Thyroid gland (tissue), 4 donors: ENCODE measurements around the gene BACH2. TPM values are rescaled to one million over a fixed set of nuclear protein-coding genes. Genes with fewer than 3 reads are reported as not detected.

Experiments used
- DNase-seq, 2 donors: peaks; one replicate each; pipeline ENCODE4 v3.0.0-alpha.2; 2019
- H3K27ac ChIP-seq, 3 donors: fragments of 200-600 bp; sonication (generic); 1 replicate in 2 of 3; 2 replicates in 1 of 3; pipeline ENCODE4 v1.5.1; 2016 to 2019; ENCODE audit warnings: mild to moderate bottlenecking in 1 of 3, moderate library complexity in 1 of 3
- H3K27me3 ChIP-seq: fragments of 200-600 bp; sonication (generic); one replicate; pipeline ENCODE4 v1.5.1; 2019
- H3K36me3 ChIP-seq, 2 donors: fragments of 200-600 bp; sonication (generic); one replicate each; pipeline ENCODE4 v1.5.1; 2016 to 2019
- H3K4me1 ChIP-seq, 2 donors: fragments of 200-600 bp; sonication (generic); one replicate each; pipeline ENCODE4 v1.5.1; 2017 to 2019
- H3K4me3 ChIP-seq, 3 donors: fragments of 200-600 bp; sonication (generic); replicated peaks in 1 of 3; 1 replicate in 2 of 3; 2 replicates in 1 of 3; pipeline ENCODE4 v1.5.1; 2016; ENCODE audit warnings: mild to moderate bottlenecking in 1 of 3
- H3K9me3 ChIP-seq: fragments of 200-600 bp; sonication (generic); one replicate; pipeline ENCODE4 v1.5.1; 2017
- POLR2A ChIP-seq, 2 donors: fragments of 450-650 bp; IDR thresholded peaks; one replicate each; pipeline ENCODE4 v1.6.1; 2017; ENCODE audit warnings: antibody characterized with exemption in 2 of 2, mild to moderate bottlenecking in 2 of 2, moderate library complexity in 1 of 2
- WGBS, 2 donors: methylation state at CpG; one replicate each; pipeline ENCODE4 v1.1.5; 2017; 5-methylcytosine and 5-hydroxymethylcytosine counted together
- intact Hi-C: fragments of 100-400 bp; cut with DNase I; formaldehyde crosslinking; loops from one replicate; pipeline ENCODE4 v1.15.1; 2023
- total RNA-seq, 4 donors: library from RNA; depleted of rRNA; stranded (reverse); fragments of >200 nt; gene quantifications; one replicate each; pipeline ENCODE4 v1.2.3, GENCODE V29; 2016
- TF ChIP-seq, protein P1 (sequence below), 6 experiments: fragments of 200-600 bp in 3 of 6; fragments of 450-650 bp in 3 of 6; sonication (generic) in 3 of 6; IDR thresholded peaks; one replicate each; pipeline ENCODE4 v1.5.1; 2016 to 2019; ENCODE audit warnings: antibody characterized with exemption in 6 of 6, mild to moderate bottlenecking in 2 of 6, inconsistent platforms in 1 of 6, moderate library complexity in 1 of 6

BACH2 gene
- total RNA-seq, 4 donors from 2014 or later = 0.98 to 6.6 (median 3.9) TPM

DNA sequence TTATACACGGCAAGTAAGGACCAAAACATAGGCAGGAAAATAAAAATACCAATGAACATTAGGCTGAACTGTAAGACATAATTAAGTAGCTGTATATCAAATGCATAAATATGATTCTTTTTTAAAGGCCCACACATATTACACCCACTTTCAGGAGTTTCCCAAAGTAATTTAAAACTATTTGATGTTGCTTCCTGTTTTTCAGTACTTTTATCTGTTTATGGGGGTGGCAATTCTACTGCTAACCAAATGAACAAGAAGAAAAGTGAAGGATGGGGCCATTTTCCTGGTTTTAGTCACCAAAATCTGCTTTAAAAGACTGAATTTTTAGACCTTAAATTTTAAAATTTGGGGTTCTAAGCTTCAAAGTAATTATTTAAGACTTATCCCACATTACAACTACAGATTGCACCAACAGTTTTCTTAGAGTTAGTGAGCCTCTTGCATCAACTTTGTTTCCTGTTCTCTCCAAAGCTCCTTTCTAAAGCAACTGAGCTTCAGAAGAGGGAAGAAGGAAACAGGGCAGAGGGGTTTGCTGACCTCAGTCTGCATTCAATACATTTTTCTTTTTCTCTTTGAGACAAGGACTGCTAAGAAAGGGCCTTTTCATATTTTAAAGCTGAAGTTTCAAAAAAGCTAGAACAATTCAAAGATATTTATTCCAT lies 191.0 kb downstream of the BACH2 start:
- DNase-seq = no peak
- intact Hi-C loops = no loop called here
- 82 to 92% methylated on average over 1 of the region's 1 CpG for WGBS, 2 donors
- H3K27ac ChIP-seq = no peak overlapping the region
- H3K9me3 ChIP-seq = no peaks in the 10 kb centered on the region
- no peaks in the 10 kb centered on the region for H3K4me1 ChIP-seq
- no peaks in the 10 kb centered on the region for H3K27me3 ChIP-seq
- no peaks in the 10 kb centered on the region for H3K36me3 ChIP-seq
- no peak overlapping the region for H3K4me3 ChIP-seq
- no peak for TF ChIP-seq POLR2A (IDR thresholded peaks at IDR 0.05)
- TF ChIP-seq, protein P1, sequence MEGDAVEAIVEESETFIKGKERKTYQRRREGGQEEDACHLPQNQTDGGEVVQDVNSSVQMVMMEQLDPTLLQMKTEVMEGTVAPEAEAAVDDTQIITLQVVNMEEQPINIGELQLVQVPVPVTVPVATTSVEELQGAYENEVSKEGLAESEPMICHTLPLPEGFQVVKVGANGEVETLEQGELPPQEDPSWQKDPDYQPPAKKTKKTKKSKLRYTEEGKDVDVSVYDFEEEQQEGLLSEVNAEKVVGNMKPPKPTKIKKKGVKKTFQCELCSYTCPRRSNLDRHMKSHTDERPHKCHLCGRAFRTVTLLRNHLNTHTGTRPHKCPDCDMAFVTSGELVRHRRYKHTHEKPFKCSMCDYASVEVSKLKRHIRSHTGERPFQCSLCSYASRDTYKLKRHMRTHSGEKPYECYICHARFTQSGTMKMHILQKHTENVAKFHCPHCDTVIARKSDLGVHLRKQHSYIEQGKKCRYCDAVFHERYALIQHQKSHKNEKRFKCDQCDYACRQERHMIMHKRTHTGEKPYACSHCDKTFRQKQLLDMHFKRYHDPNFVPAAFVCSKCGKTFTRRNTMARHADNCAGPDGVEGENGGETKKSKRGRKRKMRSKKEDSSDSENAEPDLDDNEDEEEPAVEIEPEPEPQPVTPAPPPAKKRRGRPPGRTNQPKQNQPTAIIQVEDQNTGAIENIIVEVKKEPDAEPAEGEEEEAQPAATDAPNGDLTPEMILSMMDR (IDR thresholded peaks at IDR 0.05) = no peak

DNA sequence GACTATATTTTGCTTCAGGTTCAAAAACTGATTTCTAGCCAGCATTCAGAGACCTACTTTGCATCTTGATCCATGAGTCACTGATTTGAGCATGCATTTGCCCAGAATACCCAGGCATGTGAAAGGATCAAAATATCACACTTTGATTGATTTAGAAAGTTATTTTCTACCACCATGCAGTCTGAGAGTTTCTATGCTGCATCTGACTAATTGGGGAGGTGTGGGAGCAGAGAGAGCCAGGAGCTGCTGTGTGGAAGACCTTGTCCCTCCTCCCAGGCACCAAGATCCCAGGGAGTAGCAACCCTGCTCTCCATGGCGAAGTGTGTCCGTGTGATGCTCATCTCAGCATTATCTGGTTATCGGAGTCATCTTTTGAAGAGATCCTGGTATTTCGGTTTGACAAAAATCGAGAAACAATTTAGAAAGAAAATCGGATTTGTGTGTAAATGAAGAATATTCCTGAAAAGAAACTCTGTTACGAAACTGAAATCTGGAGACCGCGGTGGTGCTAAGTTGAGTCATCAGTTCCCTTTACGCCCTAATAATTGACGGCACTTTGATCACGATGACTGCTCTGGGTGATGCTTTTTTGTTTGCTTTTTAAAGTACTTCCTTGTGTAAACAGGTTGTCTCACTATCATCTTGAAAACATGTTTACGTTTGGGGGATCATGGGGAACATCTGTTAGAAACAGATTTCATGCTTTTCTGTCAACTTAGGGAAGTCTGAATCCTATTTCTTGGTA lies 193.4 kb downstream of the BACH2 start:
- Histone ChIP-seq H3K27ac (no peak overlapping the region), H3K36me3 (no peaks in the 10 kb centered on the region), H3K4me1 (no peaks in the 10 kb centered on the region), H3K9me3 (no peaks in the 10 kb centered on the region), H3K27me3 (no peaks in the 10 kb centered on the region), H3K4me3 (no peak overlapping the region)
- no peak for DNase-seq
- 79 to 83% methylated on average over 13 of the region's 13 CpGs for WGBS, 2 donors
- intact Hi-C loops = no loop called here
- TF ChIP-seq, protein P1 (IDR thresholded peaks at IDR 0.05) = no peak
- TF ChIP-seq POLR2A (IDR thresholded peaks at IDR 0.05) = no peak

DNA sequence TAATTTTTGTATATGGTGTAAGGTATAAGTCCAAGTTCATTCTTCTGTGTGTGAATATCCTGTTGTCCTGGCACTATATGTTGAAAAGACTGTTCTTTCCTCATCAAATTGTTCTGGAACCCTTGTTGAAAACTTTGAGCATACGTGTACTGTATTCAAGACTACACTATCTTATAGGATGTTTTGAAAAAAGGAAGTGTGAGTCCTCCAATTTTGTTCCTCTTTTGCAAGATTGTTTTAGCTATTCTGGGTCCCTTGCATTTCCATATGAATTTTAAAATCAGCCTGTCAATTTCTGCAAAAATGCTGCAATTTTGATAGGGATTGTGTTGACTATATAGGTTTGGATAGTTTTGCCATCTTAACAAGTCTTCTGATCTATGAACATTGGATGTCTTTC lies 195.2 kb downstream of the BACH2 start:
- intact Hi-C loops = no loop called here
- H3K9me3 ChIP-seq = no peaks in the 10 kb centered on the region
- H3K27me3 ChIP-seq = no peaks in the 10 kb centered on the region
- DNase-seq = no peak
- H3K36me3 ChIP-seq = no peaks in the 10 kb centered on the region
- WGBS, 2 donors = 91 to 98% methylated on average over 1 of the region's 1 CpG
- H3K27ac ChIP-seq = no peak overlapping the region
- H3K4me3 ChIP-seq = no peak overlapping the region
- H3K4me1 ChIP-seq = peaks cover 0 to 4% of the 10 kb centered on the region in 2 donors
- no peak for TF ChIP-seq POLR2A (IDR thresholded peaks at IDR 0.05)
- TF ChIP-seq, protein P1 (IDR thresholded peaks at IDR 0.05) = no peak

DNA sequence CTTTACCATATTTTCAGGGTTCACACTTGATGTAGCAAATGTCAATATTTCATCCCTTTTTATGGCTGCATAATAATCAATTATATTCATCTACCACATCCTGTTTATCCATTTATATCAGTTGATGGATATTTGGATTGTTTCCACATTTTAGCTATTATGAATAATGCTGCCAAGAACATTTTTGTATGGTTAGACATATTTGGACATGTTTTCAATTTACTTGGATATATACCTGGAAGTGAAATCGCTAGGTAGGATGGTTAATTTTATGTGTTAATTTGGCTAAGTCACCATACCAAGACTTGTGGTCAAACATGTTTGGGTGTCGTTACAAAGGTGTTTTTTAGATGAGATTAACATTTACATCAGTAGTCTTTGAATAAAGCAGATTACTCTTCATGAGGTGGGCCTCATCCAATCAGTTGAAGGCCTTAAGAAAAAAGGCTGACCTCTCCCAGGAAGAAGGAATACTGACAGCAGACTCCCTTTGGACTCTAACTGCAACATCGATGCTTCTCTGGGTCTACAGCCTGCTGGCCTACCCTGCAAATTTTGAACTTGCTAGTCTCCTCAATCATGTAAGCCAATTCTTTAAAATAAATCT lies 196.5 kb downstream of the BACH2 start:
- 97 to 99% methylated on average over 3 of the region's 3 CpGs for WGBS, 2 donors
- H3K27ac ChIP-seq = no peak overlapping the region
- intact Hi-C loops = no loop called here

More for the DNA sequence above, 196.5 kb downstream of the BACH2 start:
- H3K27me3 ChIP-seq = no peaks in the 10 kb centered on the region
- H3K9me3 ChIP-seq = no peaks in the 10 kb centered on the region
- no peak for DNase-seq
- no peak overlapping the region for H3K4me3 ChIP-seq
- no peaks in the 10 kb centered on the region for H3K36me3 ChIP-seq
- peaks cover 0 to 4% of the 10 kb centered on the region in 2 donors for H3K4me1 ChIP-seq
- TF ChIP-seq, protein P1 (IDR thresholded peaks at IDR 0.05) = no peak
- no peak for TF ChIP-seq POLR2A (IDR thresholded peaks at IDR 0.05)
